Testis (tissue), 3 donors: ENCODE measurements around the gene STAG1. TPM values are rescaled to one million over a fixed set of nuclear protein-coding genes. Genes with fewer than 3 reads are reported as not detected.

ENCODE experiments used
- DNase-seq: peaks from one replicate; pipeline ENCODE4 v3.0.0-alpha.2; 2019
- H3K27ac ChIP-seq, 2 donors: fragments of 200-600 bp; sonication (generic); one replicate each; pipeline ENCODE4 v1.5.1; 2019
- H3K27me3 ChIP-seq: fragments of 200-600 bp; sonication (generic); one replicate; pipeline ENCODE4 v1.5.1; 2019
- H3K36me3 ChIP-seq: fragments of 200-600 bp; sonication (generic); one replicate; pipeline ENCODE4 v1.5.1; 2017; ENCODE audit warnings: low read depth; ENCODE audit errors: missing control alignments
- H3K4me1 ChIP-seq: fragments of 200-600 bp; sonication (generic); one replicate; pipeline ENCODE4 v1.5.1; 2019
- H3K4me3 ChIP-seq, 2 donors: fragments of 200-600 bp; sonication (generic); one replicate each; pipeline ENCODE4 v1.5.1; 2017 to 2019
- H3K9me3 ChIP-seq: fragments of 200-600 bp; sonication (generic); one replicate; pipeline ENCODE4 v1.5.1; 2017
- POLR2A ChIP-seq: fragments of 450-650 bp; IDR thresholded peaks from one replicate; pipeline ENCODE4 v1.6.1; 2017; ENCODE audit warnings: antibody characterized with exemption, mild to moderate bottlenecking, moderate library complexity
- WGBS, 2 donors: methylation state at CpG; one replicate each; pipeline ENCODE4 v1.1.5; 2018; 5-methylcytosine and 5-hydroxymethylcytosine counted together
- intact Hi-C: fragments of 100-400 bp; cut with DNase I; formaldehyde crosslinking; loops from one replicate; pipeline ENCODE4 v1.15.1; 2023; ENCODE audit warnings: low total_unique reads
- polyA plus RNA-seq: library from polyadenylated mRNA; stranded (reverse); fragments of 350-450 nt; fragmentation: Illumina TruSeq; extraction: RNeasy Lipid Tissue Mini Kit (QIAGEN cat#74804); gene quantifications from one replicate; pipeline ENCODE4 v1.2.3, GENCODE V29; 2014; ENCODE audit warnings: low read depth, low replicate concordance; ENCODE audit not compliant: insufficient read depth
- total RNA-seq, 2 donors: library from RNA; depleted of rRNA; stranded (reverse); fragments of >200 nt; gene quantifications; one replicate each; pipeline ENCODE4 v1.2.3, GENCODE V29; 2016
- TF ChIP-seq, protein P1 (sequence below), 3 experiments: fragments of 450-650 bp in 2 of 3; fragments of 200-600 bp in 1 of 3; sonication (generic) in 1 of 3; IDR thresholded peaks; one replicate each; pipeline ENCODE4 v1.5.1; 2016 to 2019; ENCODE audit warnings: antibody characterized with exemption in 3 of 3, mild to moderate bottlenecking in 2 of 3, moderate library complexity in 1 of 3

Gene STAG1
- total and polyA plus RNA-seq, 3 donors from 2014 or later: 14.3 to 45.3 (median 40.2) TPM

DNA sequence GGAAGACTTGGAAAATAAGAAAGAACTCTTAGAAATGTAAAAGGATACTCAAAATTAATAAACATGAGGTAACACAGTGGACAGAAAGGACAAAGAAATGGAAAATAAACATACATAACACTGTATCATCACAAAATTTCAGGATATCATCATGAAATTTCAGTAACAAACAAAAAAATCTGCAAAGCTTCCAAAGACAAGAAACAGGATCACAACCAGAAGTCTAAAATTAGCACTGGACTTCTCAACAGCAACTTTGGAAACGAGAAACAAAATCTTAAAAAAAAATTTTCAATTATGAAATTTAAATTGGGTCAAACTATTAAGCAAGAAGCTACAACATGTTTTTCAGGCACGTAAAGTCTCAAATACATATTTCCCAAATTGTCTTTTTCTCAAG is 238.8 kb downstream of the STAG1 start:
- Histone ChIP-seq H3K4me1 (no peaks in the 10 kb centered on the region), H3K4me3 (no peak overlapping the region), H3K36me3 (no peaks in the 10 kb centered on the region), H3K27ac (peak overlapping the region in 1 of 2 donors; percentile 44), H3K27me3 (no peaks in the 10 kb centered on the region), H3K9me3 (no peaks in the 10 kb centered on the region)
- intact Hi-C loops: no loop called here
- 58 to 64% methylated on average over 2 of the region's 2 CpGs for WGBS, 2 donors
- TF ChIP-seq, protein P1, sequence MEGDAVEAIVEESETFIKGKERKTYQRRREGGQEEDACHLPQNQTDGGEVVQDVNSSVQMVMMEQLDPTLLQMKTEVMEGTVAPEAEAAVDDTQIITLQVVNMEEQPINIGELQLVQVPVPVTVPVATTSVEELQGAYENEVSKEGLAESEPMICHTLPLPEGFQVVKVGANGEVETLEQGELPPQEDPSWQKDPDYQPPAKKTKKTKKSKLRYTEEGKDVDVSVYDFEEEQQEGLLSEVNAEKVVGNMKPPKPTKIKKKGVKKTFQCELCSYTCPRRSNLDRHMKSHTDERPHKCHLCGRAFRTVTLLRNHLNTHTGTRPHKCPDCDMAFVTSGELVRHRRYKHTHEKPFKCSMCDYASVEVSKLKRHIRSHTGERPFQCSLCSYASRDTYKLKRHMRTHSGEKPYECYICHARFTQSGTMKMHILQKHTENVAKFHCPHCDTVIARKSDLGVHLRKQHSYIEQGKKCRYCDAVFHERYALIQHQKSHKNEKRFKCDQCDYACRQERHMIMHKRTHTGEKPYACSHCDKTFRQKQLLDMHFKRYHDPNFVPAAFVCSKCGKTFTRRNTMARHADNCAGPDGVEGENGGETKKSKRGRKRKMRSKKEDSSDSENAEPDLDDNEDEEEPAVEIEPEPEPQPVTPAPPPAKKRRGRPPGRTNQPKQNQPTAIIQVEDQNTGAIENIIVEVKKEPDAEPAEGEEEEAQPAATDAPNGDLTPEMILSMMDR (IDR thresholded peaks at IDR 0.05): no peak
- TF ChIP-seq POLR2A: no peak
- no peak for DNase-seq

DNA sequence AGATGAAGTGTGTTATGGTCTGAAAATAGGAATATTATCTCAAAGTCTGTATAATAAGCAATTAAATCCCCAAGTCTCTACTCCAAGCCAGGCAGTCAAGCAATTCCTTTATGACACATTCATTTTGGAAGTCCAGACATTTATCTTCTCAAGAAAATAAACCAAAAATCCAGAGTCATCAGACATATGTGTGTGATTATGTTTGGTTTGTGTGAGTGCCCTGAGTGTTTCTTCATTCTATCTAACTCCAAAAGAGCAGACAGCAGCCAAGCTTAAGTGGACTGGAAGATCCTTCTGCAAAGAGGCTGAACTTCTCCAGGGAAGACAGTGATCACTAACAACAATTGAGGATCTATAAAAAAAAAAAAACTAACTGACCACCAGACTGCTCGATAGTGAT is 239.8 kb downstream of the STAG1 start:
- no peak for TF ChIP-seq POLR2A
- TF ChIP-seq, protein P1 (IDR thresholded peaks at IDR 0.05): no peak
- no peaks in the 10 kb centered on the region for H3K27me3 ChIP-seq
- no peak overlapping the region for H3K4me3 ChIP-seq
- H3K4me1 ChIP-seq: no peaks in the 10 kb centered on the region
- no peaks in the 10 kb centered on the region for H3K9me3 ChIP-seq
- intact Hi-C loops: no loop called here
- no peaks in the 10 kb centered on the region for H3K36me3 ChIP-seq
- no peak overlapping the region for H3K27ac ChIP-seq
- 55 to 63% methylated on average over 1 of the region's 1 CpG for WGBS, 2 donors
- no peak for DNase-seq

DNA sequence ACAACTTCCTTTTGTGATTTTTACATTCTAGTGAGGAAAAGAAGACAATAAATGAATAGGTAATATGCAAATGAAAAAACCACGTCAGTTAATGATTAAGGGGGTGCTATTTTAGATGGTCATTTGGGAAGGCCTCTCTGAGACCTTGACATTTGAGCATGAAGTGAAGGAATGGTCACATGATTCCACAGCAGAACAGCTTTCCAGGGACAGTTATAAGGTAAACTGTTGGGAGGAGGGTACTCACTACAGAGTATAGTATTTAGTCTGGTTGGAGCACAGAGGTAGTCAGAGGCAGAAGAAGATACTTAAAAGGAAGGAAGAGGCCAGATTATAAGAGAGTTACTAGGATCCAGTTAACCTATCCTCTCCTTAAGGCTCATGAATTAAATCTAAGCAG is 246.5 kb downstream of the STAG1 start:
- intact Hi-C loops: no loop called here
- no peak overlapping the region for H3K4me3 ChIP-seq
- no peaks in the 10 kb centered on the region for H3K4me1 ChIP-seq
- no peak overlapping the region for H3K27ac ChIP-seq
- TF ChIP-seq, protein P1 (IDR thresholded peaks at IDR 0.05): no peak
- TF ChIP-seq POLR2A: no peak
- 31 to 48% methylated on average over 1 of the region's 1 CpG for WGBS, 2 donors
- DNase-seq: no peak
- no peaks in the 10 kb centered on the region for H3K36me3 ChIP-seq
- H3K9me3 ChIP-seq: no peaks in the 10 kb centered on the region
- no peaks in the 10 kb centered on the region for H3K27me3 ChIP-seq

DNA sequence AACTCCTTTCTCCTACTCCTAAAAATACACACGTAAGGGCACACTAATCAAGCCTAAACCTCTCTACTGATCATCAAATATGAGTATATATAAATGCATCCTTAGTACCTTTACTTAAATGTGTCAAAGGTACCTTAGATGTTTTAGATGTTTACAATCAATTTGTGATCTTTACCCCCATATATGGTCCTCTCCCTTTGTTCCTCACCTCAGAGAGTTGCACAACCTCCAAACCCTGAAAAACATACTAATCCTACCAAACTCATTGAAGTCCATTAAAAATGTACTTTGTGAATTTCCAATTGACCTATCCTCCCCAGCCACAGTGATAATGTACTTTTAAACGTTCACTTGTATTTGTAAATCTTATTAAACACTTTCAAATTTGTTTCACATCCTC is 249.1 kb downstream of the STAG1 start:
- 86 to 87% methylated on average over 2 of the region's 2 CpGs for WGBS, 2 donors
- Histone ChIP-seq H3K27ac (no peak overlapping the region), H3K4me3 (no peak overlapping the region), H3K36me3 (no peaks in the 10 kb centered on the region), H3K27me3 (no peaks in the 10 kb centered on the region), H3K4me1 (no peaks in the 10 kb centered on the region), H3K9me3 (no peaks in the 10 kb centered on the region)
- DNase-seq: no peak
- intact Hi-C loops: no loop called here
- TF ChIP-seq, protein P1 (IDR thresholded peaks at IDR 0.05): no peak
- no peak for TF ChIP-seq POLR2A

DNA sequence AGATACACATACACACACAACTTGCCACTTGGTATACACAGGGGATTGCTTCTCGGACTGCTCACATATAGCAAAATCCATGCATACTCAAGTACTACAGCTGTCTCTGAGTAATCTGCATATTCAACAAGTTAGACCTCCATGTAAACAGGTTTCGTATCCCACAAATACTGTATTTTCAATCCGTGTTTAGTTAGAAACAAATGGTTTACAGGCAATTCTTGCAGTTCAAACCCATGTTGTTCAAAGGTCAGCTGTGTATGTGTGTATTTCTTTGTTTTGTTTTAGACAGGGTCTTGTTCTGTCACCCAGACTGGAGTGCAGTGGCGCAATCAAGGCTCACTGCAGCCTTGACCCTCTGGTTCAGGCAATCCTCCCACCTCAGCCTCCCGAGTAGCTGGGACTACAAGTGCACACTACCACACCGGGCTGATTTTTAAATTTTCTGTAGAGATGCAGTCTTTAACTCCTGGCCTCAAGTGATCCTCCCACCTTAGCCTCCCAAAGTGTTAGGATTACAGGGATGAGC is 253.2 kb downstream of the STAG1 start:
- H3K27me3 ChIP-seq: no peaks in the 10 kb centered on the region
- H3K4me1 ChIP-seq: no peaks in the 10 kb centered on the region
- H3K36me3 ChIP-seq: no peaks in the 10 kb centered on the region
- DNase-seq: no peak
- H3K27ac ChIP-seq: no peak overlapping the region
- intact Hi-C loops: no loop called here
- H3K4me3 ChIP-seq: no peak overlapping the region
- H3K9me3 ChIP-seq: no peaks in the 10 kb centered on the region
- WGBS, 2 donors: 69 to 77% methylated on average over 6 of the region's 6 CpGs
- TF ChIP-seq, protein P1 (IDR thresholded peaks at IDR 0.05): no peak
- no peak for TF ChIP-seq POLR2A
